HCT116 (cell line): Measurements from ENCODE around the gene PLCZ1. TPM values are rescaled to one million over a fixed set of nuclear protein-coding genes. Genes with fewer than 3 reads are reported as not detected.

ENCODE experiments used
- ATAC-seq: fragments of 200-7000 bp; cut with Tn5 transposase; 2 replicates; pipeline ENCODE4 v1.9.1; 2020; ENCODE audit warnings: mild to moderate bottlenecking, moderate library complexity
- BruUV-seq: library from RNA; stranded (reverse); fragments of 400-500 nt; replicated peaks from 2 replicates; lab custom pipeline; 2021; lab: Mats Ljungman, UMichigan
- CTCF ChIA-PET: fragments of 300-600 bp; sonication (Branson Sonifier 250); formaldehyde crosslinking; loops from one replicate; lab custom pipeline; 2021; ENCODE audit warnings: antibody characterized with exemption; lab: Charles Lee
- POLR2A ChIA-PET: fragments of 300-600, 350-600 bp; sonication (Branson Sonifier 250); formaldehyde crosslinking; loops from one replicate; lab custom pipeline; 2021; ENCODE audit warnings: antibody characterized with exemption; lab: Charles Lee
- RAD21 ChIA-PET, 2 experiments: fragments of 300-600 bp; sonication (Branson Sonifier 250); formaldehyde crosslinking; loops; one replicate each; lab custom pipeline; 2023; ENCODE audit warnings: low total read pairs in 2 of 2; ENCODE audit not compliant: uncharacterized antibody in 2 of 2, unreplicated experiment in 2 of 2, low non-redundant PET in 1 of 2; lab: Charles Lee
- DNase-seq: peaks from one replicate; pipeline ENCODE4 v3.0.0-alpha.2; 2010; ENCODE audit warnings: low read depth, low spot score
- H2AFZ ChIP-seq: fragments of 200-600 bp; shearing (Covaris generic), sonication (generic); 2 replicates; pipeline ENCODE4 v1.6.1; 2017; ENCODE audit warnings: low read depth, mixed run types, mixed read lengths, antibody characterized with exemption, low read length; ENCODE audit not compliant: poor library complexity, severe bottlenecking
- H3K27ac ChIP-seq: 2 replicates; pipeline ENCODE4 v1.5.1; 2012; ENCODE audit warnings: low read depth, low read length
- H3K27me3 ChIP-seq: fragments of 200-600 bp; sonication (generic); 2 replicates; pipeline ENCODE4 v1.6.1; 2016; ENCODE audit warnings: mixed run types, low read length, mixed read lengths; ENCODE audit not compliant: insufficient read depth
- H3K36me3 ChIP-seq, 2 experiments: fragments of 200-500 bp in 1 of 2; fragments of 200-600 bp in 1 of 2; sonication (Bioruptor generic) in 1 of 2; sonication (generic) in 1 of 2; 2 replicates each; pipeline versions ENCODE4 v1.5.1 to v1.6.1; 2014 to 2016; ENCODE audit warnings: low read length in 2 of 2, inconsistent platforms in 1 of 2, mixed read lengths in 1 of 2, mixed run types in 1 of 2; ENCODE audit not compliant: insufficient read depth in 2 of 2, control insufficient read depth in 1 of 2
- H3K4me1 ChIP-seq, 2 experiments: fragments of 200-600 bp in 1 of 2; sonication (generic) in 1 of 2; 2 replicates each; pipeline versions ENCODE4 v1.5.1 to v1.6.1; 2012 to 2017; ENCODE audit warnings: low read length in 2 of 2, inconsistent platforms in 1 of 2, mild to moderate bottlenecking in 1 of 2, mixed read lengths in 1 of 2, mixed run types in 1 of 2, moderate library complexity in 1 of 2; ENCODE audit not compliant: insufficient read depth in 2 of 2, control insufficient read depth in 1 of 2
- H3K4me2 ChIP-seq: fragments of 200-600 bp; sonication (generic); 2 replicates; pipeline ENCODE4 v1.6.1; 2017; ENCODE audit warnings: mixed run types, low read length, mixed read lengths
- H3K4me3 ChIP-seq, 2 experiments: fragments of 200-600 bp in 1 of 2; sonication (generic) in 1 of 2; replicated peaks in 1 of 2; 2 replicates each; pipeline ENCODE4 v1.5.1; 2011 to 2016; ENCODE audit warnings: low read length in 2 of 2, control low read depth in 1 of 2, low read depth in 1 of 2, mild to moderate bottlenecking in 1 of 2, mixed read lengths in 1 of 2, mixed run types in 1 of 2
- H3K79me2 ChIP-seq: fragments of 200-600 bp; sonication (generic); 2 replicates; pipeline ENCODE4 v1.6.1; 2017; ENCODE audit warnings: mild to moderate bottlenecking, mixed run types, low read length, moderate library complexity, mixed read lengths; ENCODE audit not compliant: insufficient read depth
- H3K9ac ChIP-seq: fragments of 200-600 bp; sonication (generic); 2 replicates; pipeline ENCODE4 v1.6.1; 2016; ENCODE audit warnings: low read length, mixed read lengths
- H3K9me2 ChIP-seq: fragments of 200-600 bp; sonication (generic), shearing (Covaris generic); 2 replicates; pipeline ENCODE4 v1.6.1; 2017; ENCODE audit warnings: mixed run types, mild to moderate bottlenecking, moderate library complexity; ENCODE audit not compliant: insufficient read depth
- H3K9me3 ChIP-seq, 2 experiments: fragments of 200-500 bp in 1 of 2; fragments of 200-600 bp in 1 of 2; sonication (Bioruptor generic) in 1 of 2; sonication (generic) in 1 of 2; 2 replicates each; pipeline ENCODE4 v1.6.1; 2014 to 2017; ENCODE audit warnings: low read length in 2 of 2, mixed read lengths in 2 of 2, inconsistent platforms in 1 of 2, low read depth in 1 of 2, mild to moderate bottlenecking in 1 of 2, mixed run types in 1 of 2, moderate library complexity in 1 of 2; ENCODE audit not compliant: control insufficient read depth in 1 of 2, insufficient read depth in 1 of 2
- H4K20me1 ChIP-seq: fragments of 200-600 bp; sonication (generic), shearing (Covaris generic); 2 replicates; pipeline ENCODE4 v1.6.1; 2017; ENCODE audit warnings: mixed run types, mild to moderate bottlenecking, moderate library complexity; ENCODE audit not compliant: insufficient read depth
- CBX3 ChIP-seq: IDR thresholded peaks from 2 replicates; pipeline ENCODE4 v1.6.1; 2012; ENCODE audit warnings: low read depth
- CEBPB ChIP-seq: IDR thresholded peaks from 2 replicates; pipeline ENCODE4 v1.6.1; 2012; ENCODE audit warnings: low read depth
- ELF1 ChIP-seq: IDR thresholded peaks from 2 replicates; pipeline ENCODE4 v1.6.1; 2012; ENCODE audit warnings: low read depth, borderline replicate concordance
- EZH2phosphoT487 ChIP-seq: fragments of 200-600 bp; IDR thresholded peaks from 2 replicates; pipeline ENCODE4 v1.6.1; 2018; ENCODE audit warnings: antibody characterized with exemption, borderline replicate concordance
- FOSL1 ChIP-seq: IDR thresholded peaks from 2 replicates; pipeline ENCODE4 v1.6.1; 2012; ENCODE audit warnings: low read depth
- POLR2A ChIP-seq: IDR thresholded peaks from 2 replicates; pipeline ENCODE4 v1.7.0; 2011; ENCODE audit warnings: borderline replicate concordance; ENCODE audit not compliant: insufficient read depth, insufficient read length; ENCODE audit errors: extremely low read depth
- RAD21 ChIP-seq: IDR thresholded peaks from 2 replicates; pipeline ENCODE4 v1.6.1; 2012; ENCODE audit warnings: low read depth, mild to moderate bottlenecking
- SIN3A ChIP-seq: IDR thresholded peaks from 2 replicates; pipeline ENCODE4 v1.6.1; 2012; ENCODE audit warnings: low read depth
- SP1 ChIP-seq: IDR thresholded peaks from 2 replicates; pipeline ENCODE4 v1.6.1; 2012; ENCODE audit warnings: low read depth
- SRF ChIP-seq: IDR thresholded peaks from 2 replicates; pipeline ENCODE4 v1.6.1; 2012; ENCODE audit warnings: low read depth
- TCF7L2 ChIP-seq: IDR thresholded peaks from 2 replicates; pipeline ENCODE4 v1.7.0; 2011; ENCODE audit warnings: borderline replicate concordance, inconsistent platforms; ENCODE audit not compliant: insufficient read depth, insufficient read length; ENCODE audit errors: extremely low read depth
- YY1 ChIP-seq: IDR thresholded peaks from 2 replicates; pipeline ENCODE4 v1.6.1; 2011; ENCODE audit warnings: low read length, low read depth, moderate library complexity, mild to moderate bottlenecking; ENCODE audit not compliant: insufficient replicate concordance; ENCODE audit errors: extremely low read depth
- ZBTB33 ChIP-seq: IDR thresholded peaks from 2 replicates; pipeline ENCODE4 v1.6.1; 2011; ENCODE audit warnings: mild to moderate bottlenecking, low read length, moderate library complexity; ENCODE audit not compliant: insufficient replicate concordance; ENCODE audit errors: extremely low read depth
- ZNF274 ChIP-seq: fragments of 200-500 bp; sonication (Bioruptor generic); IDR thresholded peaks from 2 replicates; pipeline ENCODE4 v1.6.1; 2014; ENCODE audit warnings: mild to moderate bottlenecking, low read depth, low read length, inconsistent platforms
- intact Hi-C: fragments of 100-400 bp; cut with micrococcal nuclease; formaldehyde crosslinking; loops from 2 replicates; pipeline ENCODE4 v1.10.0; 2022
- total RNA-seq: library from RNA; stranded (reverse); gene quantifications from one replicate; pipeline ENCODE4 v1.2.1, GENCODE V29; 2021; ENCODE audit not compliant: unreplicated experiment
- TF ChIP-seq, protein P1 (sequence below): IDR thresholded peaks from 2 replicates; pipeline ENCODE4 v1.6.1; 2012

The PLCZ1 gene
- total RNA-seq, 1 experiment from 2014 or later = not detected

DNA sequence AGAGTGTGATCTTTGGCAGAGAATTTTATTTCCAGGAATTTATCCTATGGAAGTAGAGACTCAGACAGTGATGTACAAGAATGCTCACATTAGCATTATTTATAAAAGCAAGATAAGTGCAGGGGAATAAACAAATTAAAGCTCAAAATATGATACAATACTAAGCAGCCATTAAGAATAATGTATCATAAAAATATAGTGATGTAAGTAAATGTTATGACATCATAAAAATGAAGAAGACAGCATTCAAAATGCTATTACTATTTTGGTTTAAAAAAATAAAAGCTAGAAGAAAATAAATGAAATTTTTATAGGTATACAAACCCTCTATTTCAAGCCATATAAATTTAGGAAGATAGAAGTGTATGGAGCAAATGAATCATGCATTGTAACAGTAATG is 17.1 kb downstream of the PLCZ1 start:
- Histone ChIP-seq H3K36me3 (no peaks in the 10 kb centered on the region), H3K9ac (no peak overlapping the region), H3K9me3 (no peaks in the 10 kb centered on the region), H3K27ac (no peak overlapping the region), H3K4me3 (no peak overlapping the region), H3K4me1 (peaks cover 0 to 17% of the 10 kb centered on the region in 2 experiments; a peak in 2 of 4 replicates), H3K4me2 (no peak overlapping the region), H3K27me3 (no peaks in the 10 kb centered on the region), H4K20me1 (no peaks in the 10 kb centered on the region), H2AFZ (no peak overlapping the region), H3K9me2 (no peaks in the 10 kb centered on the region), H3K79me2 (no peaks in the 10 kb centered on the region)
- RAD21 ChIA-PET = no interaction called here
- no TSS peak for BruUV-seq
- TF ChIP-seq SRF (no peak), ZBTB33 (no peak), SP1 (no peak), ELF1 (no peak), EZH2phosphoT487 (no peak), CEBPB (no peak), YY1 (no peak), RAD21 (no peak), ZNF274 (no peak), POLR2A (no peak), TCF7L2 (no peak), CBX3 (no peak), FOSL1 (no peak), SIN3A (no peak)
- TF ChIP-seq, protein P1, sequence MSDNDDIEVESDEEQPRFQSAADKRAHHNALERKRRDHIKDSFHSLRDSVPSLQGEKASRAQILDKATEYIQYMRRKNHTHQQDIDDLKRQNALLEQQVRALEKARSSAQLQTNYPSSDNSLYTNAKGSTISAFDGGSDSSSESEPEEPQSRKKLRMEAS = no peak
- POLR2A ChIA-PET = no interaction called here
- DNase-seq (no peak), ATAC-seq (no peak)
- intact Hi-C loops = no loop called here
- CTCF ChIA-PET = no interaction called here
